ENCODE measurements around the gene CHD2.

Gene CHD2

DNA sequence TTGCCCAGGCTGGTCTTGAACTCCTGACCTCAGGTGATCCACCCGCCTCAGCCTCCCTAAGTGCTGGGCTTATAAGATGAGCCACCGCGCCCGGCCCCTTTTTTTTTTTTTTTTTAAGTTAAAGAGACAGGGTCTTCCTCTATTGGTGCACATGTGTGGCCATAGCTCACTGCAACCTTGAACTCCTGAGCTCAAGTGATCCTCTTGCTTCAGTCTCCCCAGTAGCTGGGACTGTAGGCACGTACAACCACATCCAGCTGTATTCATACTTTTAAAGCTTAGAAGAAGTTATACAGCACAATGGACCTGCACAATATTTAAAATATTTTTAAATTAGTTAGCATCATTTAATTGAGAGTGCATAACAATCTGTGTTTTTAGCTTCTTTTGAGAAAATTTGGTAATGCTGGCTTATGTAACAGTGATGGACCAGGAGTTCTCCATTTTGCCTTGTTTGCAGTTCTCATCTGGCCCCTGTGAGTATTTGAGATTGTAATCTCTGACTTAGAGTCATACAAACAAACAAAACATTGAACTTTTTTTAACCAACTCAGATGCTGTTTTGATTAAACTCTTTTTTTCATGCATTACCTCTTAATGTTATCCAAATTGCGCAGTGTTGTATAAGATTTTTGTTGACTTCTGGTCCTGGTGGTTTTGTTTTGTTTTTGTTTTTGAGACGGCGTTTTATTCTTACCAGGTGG, 33.0 kb downstream of the CHD2 start:
- no peak for DNase-seq

DNA sequence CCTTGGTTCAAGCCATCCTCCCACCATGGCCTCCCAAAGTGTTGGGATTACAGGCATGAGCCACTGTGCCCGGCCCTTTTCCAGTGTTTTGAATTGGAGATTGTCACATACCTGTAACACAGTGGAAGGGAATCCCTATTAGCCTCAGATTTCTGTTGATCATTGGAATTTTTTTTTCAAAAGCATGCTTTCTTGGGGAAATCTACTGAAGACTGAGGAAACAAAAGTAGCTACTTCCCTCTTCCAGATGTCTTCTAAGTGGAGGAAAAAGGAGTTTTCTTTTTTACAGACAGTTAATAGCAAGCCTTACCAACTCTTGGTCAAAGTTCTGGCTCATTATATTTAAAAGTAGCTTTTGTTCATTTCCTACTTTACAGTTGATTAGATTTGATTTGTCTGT, 33.7 kb downstream of the CHD2 start:
- DNase-seq: no peak

DNA sequence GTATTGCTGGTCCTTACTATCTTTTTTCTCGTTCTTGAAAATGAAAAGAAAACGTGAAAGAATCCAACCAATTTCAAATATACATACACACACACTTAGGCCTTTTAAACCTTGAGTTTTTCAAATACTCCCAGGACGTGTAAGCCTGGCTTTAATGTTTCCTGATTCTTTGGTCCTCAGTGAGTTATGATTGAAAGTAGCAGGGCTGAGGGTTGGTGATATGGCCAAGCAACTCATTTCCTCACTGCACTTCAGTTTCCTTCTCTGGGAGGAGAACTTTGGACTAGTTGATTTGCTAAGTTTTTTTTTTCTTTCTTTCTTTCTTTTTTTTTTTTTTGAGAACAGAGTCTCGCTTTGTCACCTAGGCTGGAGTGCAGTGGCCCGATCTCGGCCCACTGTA, 34.6 kb downstream of the CHD2 start:
- DNase-seq: no peak

- no peak for DNase-seq
These were observed 36.0 kb downstream of the CHD2 start for GRCh38 chr15:92936138-92936537.

DNA sequence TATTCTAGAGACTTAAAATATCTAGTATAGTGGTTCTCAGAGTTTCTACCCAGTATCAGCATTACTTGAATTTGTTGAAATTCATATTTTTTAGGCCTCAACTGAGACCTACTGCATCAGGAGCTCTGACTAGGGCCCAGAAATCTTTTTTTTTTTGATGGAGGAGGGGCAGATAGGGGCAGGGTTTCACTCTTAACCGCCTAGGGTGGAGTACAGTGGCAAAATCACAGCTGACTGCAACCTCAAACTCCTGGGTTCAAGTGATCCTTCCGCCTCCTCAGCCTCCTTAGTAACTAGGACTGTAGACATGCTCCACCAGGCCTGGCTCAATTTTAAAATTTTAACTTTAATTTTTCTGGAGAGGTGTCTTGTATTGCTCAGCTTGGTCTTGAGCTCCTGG, 36.6 kb downstream of the CHD2 start:
- no peak for DNase-seq

- DNase-seq: no peak
These were observed 37.8 kb downstream of the CHD2 start for GRCh38 chr15:92937901-92938300.

- DNase-seq: no peak
These were observed 38.3 kb downstream of the CHD2 start for GRCh38 chr15:92938387-92938786.

DNA sequence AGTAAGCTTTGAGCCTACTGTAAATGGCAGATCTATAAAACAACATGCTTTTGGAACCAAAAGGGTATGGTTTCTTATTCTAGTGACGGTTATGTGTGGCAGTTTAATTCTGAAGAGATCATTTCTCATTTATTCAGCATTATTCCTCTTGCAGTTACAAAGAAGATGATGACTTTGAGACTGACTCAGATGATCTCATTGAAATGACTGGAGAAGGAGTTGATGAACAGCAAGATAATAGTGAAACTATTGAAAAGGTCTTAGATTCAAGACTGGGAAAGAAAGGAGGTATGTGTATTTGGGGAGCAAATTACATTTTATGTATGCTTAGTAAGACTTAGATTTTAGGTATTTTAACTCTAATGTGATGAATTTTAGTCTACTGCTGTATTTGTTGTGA, 41.5 kb downstream of the CHD2 start:
- no peak for DNase-seq

DNA sequence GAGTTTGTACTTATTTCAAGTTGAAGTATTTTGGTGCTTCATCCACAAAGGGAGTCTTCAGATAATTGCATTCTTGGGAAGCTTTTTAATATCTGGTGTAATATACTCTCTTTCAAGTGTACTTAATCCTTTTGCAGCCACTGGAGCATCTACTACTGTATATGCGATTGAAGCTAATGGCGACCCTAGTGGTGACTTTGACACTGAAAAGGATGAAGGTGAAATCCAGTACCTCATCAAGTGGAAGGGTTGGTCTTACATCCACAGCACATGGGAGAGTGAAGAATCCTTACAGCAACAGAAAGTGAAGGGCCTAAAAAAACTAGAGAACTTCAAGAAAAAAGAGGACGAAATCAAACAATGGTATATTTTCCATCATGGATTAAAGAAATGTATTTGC, 42.6 kb downstream of the CHD2 start:
- DNase-seq: no peak

- no peak for DNase-seq
These were observed 43.5 kb downstream of the CHD2 start for GRCh38 chr15:92943581-92943980.

GRCh38 chr15:92944946-92945521, 44.9 kb downstream of the CHD2 start:
- no peak for DNase-seq

GRCh38 chr15:92947071-92947730, 47.1 kb downstream of the CHD2 start:
- DNase-seq: no peak

DNA sequence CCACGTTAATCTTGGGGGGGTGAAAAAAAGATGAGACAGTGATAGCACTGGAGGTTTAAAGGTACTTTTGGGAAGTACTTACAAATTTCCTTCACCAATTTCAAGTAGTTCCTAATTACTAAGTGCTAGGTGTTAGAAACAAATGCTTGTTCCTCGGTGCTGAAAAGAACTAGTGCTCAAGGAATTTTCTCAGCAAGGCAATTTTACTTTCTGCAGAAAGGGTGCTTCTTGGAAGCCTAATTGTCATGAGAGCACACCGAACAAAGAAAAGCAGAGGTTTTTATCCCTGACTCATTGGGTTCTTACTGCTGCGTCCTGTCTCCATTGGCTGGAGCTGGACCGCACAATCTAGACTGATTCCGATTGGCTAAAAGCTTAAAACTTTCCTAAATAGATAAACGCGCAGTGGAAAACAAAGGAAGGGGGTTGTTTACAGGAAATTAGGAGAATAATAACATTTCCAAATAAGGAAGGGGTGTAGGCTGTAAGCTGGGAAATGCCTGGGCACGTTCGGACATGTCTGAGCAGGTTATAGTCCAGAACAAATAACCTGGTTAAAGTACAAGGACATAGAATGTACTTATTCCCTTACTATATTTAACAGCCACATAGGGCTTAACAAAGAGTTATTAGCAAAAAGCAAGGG, 49.6 kb downstream of the CHD2 start:
- DNase-seq: no peak

- no peak for DNase-seq
These were observed 51.8 kb downstream of the CHD2 start for GRCh38 chr15:92951800-92952457.

GRCh38 chr15:92952458-92952850, 52.3 kb downstream of the CHD2 start:
- no peak for DNase-seq

DNA sequence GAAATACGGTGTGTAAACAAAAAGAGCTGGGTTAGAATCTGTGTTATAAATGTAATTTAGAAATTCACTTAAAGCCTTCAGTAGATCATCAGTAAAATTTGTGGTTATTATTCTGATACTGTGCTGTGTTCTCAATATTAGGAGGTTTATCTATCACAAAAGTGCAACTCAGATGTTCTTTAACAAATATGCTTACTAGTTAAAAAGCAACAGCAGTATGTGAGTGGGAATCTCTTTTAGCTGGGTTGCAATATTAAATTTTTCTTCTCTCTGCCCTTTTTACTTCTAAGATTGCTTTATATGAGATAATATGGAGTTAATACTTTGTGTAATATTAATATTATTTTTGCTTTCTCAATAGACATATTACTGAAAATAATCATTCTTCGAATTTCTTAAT, 53.4 kb downstream of the CHD2 start:
- DNase-seq: no peak

DNA sequence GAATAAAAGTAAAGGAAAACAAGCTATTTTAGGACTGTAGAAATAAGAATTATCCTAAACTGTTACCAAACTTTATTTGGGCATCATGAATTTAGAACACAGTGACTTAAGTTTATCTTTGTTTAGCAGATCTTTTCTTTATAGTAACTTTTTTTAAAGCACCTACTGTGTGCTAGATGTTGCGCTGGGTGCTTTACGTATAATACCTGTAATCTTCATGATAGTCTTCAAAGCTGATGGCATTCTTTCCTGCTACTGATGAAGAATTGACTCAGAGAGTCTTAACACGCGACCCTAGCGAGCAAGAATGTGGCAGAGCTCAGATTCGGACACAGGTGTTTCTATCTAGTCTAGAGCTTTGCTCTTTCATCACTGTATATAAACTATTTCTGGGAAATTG, 53.9 kb downstream of the CHD2 start:
- DNase-seq: no peak

DNA sequence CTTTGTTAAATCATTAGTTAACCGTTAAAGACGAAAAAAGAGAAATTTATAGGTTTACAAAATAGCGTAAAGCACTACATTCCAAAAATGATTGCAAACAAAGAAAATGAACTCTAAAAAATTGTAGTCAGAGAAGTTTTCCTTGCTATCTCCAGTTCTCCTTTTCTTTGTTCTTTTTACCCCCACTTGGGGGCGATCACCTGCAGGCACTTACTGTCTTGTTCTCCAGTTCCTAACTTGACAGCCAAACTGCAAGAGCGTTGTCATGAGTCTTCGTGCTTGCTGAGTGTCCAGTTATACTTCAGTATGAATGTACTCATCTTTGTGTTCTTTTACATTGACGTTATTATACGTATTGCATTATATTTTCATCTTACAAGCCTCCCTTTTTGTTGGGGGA, 54.5 kb downstream of the CHD2 start:
- DNase-seq: peak; percentile 41

DNA sequence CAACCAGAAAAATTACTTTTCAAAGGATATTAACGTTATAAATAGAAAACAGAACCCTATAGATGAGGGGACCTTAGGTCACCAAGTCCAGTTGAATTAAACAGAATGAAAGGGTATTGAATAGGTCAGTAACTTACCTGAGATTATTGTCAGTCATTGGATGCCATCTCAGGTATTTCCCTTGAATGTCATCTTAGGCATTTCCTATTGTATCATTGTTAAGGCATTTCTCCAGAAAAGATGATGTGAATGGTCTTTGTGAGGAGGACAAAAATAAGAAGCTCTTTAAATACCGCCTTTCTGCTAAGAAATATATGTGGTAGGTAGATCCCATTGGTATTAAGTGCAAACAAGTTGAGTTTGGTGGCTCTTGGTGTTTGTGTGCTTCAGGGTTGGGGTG, 55.6 kb downstream of the CHD2 start:
- DNase-seq: no peak

- no peak for DNase-seq
These were observed 58.0 kb downstream of the CHD2 start for GRCh38 chr15:92958105-92958504.

- no peak for DNase-seq
These were observed 59.1 kb downstream of the CHD2 start for GRCh38 chr15:92959219-92959618.

- no peak for DNase-seq
These were observed 61.0 kb downstream of the CHD2 start for GRCh38 chr15:92960996-92961681.

DNA sequence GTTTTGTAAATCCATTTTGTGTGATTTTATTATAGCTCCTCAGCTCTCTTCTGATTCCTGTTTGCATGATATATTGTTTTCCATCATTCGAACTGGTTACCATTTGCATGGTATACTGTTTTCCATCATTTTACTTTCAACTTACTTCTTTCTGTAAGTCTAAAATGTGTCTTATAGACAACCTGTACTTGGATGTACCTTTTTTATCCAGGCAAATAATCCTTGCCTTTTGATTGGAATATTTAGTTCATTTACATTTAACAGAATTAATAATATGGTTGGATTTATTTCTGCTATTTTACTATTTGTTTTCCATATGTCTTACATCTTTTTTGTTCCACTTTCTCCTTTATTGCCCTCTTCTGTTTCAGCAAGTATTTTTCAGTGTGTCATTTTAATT, 62.8 kb downstream of the CHD2 start:
- no peak for DNase-seq

All from RPMI8226 (cell line).